HG02759 (cell line): ENCODE results near the gene PIGZ.
"Not testable (repeated sequence)": the region's sequence is repeated elsewhere in the genome, so short reads cannot be mapped to it uniquely, and the experiment has no call there.

Source experiments
- ATAC-seq: cut with Tn5 transposase; IDR thresholded peaks from one replicate; pipeline ENCODE4 v1.9.1; 2021; ENCODE audit warnings: mild to moderate bottlenecking, moderate library complexity; ENCODE audit not compliant: unreplicated experiment

The PIGZ gene

DNA sequence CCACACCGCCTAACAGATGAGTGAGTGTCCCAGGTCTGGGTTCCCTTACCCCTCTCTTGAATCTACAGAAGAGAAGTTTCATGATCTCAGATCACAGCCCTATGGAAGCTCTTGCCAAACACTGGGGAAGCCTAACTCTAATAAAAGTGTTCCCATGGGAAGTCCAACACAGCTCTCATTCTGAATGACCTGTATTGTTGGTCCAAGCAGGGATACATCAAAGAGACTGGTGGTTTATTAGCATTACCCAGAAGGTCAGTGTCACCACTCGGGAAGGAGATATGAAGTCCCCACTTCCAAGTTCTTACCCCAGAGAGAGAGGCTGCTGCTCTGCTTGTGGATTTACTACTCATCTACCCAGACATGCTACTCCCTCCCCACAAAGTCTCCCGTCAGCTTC lies 17.3 kb downstream of the PIGZ start:
- ATAC-seq: no peak

DNA sequence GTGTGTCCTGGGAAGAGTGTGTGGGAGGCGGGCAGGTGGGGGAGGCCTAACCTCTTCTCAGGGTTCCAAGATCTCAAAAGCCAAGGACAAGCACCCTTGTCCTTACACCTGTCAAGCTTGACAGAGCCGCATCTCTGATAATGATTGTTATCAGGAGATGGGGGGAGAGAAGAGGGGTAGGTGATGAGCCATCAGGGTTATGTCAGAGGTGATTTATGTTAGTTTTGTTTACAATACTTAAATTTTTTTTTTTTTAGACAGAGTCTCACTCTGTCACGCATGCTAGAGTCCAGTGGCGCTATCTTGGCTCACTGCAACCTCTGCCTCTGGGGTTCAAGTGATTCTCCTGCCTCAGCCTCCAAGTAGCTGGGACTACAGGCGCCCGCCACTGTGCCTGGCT lies 18.9 kb downstream of the PIGZ start:
- ATAC-seq: no peak

DNA sequence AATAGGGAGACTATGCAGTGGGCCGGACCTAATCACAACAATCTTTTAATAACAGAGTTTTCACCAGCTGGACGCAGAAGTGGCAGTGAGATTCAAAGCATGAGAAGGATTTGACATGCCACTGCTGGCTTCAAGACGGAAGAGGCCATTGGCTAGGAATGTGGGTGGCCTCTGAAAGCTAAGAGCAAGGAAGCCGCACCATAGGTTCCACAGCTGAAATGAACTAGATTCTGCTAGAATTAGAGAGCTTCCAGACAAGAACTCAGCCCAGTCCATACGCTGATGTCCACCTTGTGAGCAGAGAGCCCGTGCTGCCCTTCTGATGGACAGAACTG lies 19.4 kb downstream of the PIGZ start:
- no peak for ATAC-seq

DNA sequence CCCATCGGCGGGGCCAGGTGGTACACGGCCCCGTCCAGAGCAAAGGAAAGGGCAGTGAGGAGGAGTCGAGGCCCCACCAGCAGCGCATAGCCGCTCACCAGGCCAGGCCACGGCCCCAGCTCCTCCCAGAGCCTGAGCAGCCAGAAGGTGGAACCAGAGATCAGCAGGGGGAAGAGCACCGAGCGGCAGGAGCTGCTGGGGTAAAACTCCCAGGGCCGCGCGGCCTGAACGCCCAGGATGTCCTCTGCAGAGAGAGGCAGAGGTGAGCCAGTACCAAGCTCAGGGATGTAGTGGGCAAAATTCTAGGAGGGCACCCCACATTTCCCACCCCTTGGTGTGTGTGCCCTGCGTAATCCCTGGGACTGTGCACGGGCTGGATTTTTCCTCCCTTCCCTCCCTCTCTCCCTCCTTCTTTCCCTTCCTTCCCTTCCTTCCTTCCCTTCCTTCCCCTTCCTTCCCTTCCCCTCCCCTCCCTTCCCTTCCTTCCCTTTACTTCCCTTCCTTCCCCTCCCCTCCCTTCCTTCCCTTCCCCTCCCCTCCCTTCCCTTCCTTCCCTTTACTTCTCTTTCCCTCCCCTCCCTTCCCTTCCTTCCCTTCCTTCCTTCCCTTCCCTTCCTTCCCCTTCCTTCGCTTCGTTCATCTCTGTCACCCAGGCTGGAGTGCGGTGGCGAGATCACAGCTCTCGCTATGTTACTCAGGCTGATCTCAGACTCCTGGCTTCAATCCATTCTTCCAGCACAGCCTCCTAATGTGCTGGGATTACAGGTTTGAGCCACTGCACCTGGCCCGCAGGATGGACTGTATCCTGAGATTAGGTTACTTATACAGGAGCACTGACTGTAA lies 20.0 kb downstream of the PIGZ start:
- no peak for ATAC-seq

DNA sequence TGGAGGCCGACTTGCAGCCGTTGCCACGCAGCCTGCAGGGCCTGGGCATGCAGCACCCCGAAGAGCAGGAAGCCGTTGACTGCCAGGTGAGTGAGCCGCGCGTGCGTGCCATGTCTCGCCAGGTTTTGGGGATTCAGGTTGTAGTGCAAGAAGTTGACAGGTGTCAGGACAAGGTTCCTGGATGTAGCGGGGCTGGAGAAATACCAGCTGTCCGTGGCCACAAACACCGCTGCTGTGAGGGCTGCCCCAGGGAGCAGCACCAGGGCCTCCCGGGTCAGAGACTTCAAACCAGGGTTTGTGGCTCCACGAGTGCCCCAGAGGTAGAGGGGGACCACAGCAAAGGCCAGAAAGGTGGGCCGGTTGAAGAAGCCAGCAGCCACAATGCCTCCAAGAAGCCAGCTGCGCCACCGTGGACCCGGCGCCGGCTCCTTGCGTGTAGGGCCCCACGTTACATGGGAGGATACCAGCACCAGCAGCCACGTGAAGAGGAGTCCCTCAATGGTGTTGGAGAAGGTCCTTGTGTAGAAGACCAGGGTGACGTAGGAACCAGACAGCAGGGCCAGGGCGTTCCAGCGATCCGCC lies 20.7 kb downstream of the PIGZ start:
- no peak for ATAC-seq

DNA sequence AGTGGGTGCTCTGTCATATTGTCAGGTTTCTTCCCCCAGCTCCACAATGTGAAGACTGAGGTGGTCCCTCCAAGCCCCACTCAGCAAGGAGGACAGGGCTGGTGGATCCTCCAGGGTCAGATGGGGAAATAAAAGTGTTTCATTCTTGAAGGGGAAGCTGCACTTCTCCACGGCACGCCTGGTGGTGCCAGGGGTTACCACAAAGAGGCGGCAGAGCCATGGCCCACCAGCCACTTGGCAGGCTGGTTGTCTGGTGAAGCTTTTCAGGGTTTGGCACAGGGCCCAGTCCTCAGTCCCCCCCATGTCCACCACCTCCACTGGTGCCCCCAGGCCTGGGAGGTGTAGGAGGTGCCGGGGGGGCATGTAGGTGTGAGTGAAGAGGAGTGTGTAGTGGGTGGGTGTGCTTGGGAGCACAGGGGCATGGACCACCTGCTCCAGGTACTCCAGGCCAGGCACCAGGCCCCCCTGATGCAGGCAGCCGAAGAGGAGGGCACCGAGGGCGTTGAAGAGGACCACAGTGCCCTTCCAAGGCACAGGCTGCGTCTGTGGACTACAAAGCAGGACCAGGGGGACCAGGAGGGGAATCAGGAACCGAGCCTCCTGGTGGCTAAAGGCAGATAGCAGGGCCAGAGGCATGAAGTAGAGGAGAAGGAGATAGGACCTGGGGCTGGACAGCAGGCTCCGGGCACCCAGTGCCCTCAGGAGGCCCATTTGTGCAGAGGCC lies 21.3 kb downstream of the PIGZ start:
- ATAC-seq: no peak

DNA sequence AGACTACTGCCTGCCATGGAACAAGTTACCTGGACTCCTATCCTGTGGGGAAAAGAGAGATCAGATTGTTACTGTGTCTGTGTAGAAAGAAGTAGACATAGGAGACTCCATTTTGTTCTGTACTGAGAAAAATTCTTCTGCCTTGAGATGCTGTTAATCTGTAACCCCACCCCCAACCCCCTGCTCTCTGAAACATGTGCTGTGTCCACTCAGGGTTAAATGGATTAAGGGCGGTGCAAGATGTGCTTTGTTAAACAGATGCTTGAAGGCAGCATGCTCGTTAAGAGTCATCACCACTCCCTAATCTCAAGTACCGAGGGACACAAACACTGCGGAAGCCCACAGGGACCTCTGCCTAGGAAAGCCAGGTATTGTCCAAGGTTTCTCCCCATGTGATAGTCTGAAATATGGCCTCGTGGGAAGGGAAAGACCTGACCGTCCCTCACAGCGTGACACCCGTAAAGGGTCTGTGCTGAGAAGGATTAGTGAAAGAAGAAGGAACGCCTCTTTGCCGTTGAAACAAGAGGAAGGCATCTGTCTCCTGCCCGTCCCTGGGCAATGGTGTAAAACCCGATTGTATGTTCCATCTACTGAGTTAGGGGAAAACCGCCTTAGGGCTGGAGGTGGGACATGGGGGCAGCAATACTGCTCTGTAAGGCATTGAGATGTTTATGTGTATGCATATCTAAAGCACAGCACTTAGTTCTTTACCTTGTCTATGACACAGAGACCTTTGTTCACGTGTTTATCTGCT lies 24.4 kb downstream of the PIGZ start:
- ATAC-seq: not testable (repeated sequence)

DNA sequence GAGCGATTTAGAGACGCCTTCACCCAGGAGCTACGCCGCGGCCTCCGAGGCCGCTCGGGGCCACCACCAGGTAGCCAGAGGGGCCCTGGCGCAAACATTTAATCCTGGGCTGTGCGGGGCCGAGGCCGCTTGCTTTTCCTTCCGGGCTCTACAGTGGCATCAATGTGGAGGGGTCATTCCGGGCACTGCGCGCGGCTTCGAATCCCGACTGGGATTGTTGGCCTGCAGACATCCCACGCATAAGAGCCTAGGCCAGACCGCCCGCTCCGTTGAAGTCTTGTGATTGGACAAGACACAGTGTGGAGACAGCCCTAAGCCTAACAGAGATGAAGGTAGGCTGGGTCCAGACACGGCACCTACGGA lies 25.7 kb downstream of the PIGZ start:
- ATAC-seq: peak; percentile 12

DNA sequence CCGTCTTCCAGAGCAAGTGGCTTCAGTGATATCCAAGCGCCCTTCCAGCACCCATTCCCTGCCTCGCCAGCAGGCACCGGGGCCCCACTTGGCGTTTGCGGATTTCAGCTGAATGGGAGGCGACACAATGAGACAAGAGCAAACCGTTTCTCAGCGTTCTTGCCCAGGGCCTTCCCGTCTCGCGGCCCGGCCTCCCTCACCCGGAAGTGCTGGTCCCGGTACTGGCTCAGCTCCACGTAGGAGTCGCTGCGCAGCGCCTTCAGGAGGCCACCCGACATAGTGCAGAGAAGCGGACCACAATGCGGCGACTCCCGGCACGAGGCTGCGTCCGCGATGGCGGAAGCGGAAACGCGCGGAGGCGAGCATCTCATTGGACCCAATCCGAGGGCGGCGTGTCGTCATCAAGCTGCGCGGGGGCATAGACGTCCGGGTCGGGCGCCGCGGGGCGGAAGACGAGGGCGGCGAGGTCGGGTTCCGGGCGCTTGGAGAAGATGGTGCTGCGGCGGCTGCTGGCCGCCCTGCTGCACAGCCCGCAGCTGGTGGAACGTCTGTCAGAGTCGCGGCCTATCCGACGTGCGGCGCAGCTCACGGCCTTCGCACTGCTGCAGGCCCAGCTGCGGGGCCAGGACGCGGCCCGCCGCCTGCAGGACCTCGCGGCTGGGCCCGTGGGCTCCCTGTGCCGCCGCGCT lies 26.3 kb downstream of the PIGZ start, which contains the start of gene NCBP2:
Gene NCBP2 (minus strand): TSS at position 303 of the 689 bp plus-strand sequence. CDS start 25 bp downstream, at position 278.
- peak; percentile 94 for ATAC-seq

DNA sequence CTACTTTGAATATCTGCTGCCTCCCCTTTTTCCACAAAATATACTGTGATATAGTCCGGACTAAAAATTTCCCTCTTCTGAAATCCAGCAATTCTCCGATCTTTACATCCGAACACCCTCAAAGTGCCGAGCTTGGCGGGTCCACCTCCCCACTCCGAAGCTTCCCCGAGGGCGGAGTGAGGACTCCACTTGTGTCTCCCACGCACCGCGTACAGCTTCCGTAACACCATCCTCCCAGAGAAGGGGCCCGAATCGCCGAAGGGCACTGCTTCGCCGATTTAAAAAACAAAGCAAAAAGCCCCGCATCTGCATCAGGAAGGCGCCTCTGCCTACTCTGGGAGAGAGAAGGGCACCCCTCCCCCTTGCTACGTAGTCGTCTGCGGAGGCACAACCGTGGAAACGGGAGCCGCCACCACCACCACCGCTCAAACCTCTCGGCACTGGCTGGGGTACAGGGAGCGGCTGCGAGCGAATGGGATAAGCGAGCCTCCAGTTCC lies 26.9 kb downstream of the PIGZ start:
- peak; percentile 23 for ATAC-seq

DNA sequence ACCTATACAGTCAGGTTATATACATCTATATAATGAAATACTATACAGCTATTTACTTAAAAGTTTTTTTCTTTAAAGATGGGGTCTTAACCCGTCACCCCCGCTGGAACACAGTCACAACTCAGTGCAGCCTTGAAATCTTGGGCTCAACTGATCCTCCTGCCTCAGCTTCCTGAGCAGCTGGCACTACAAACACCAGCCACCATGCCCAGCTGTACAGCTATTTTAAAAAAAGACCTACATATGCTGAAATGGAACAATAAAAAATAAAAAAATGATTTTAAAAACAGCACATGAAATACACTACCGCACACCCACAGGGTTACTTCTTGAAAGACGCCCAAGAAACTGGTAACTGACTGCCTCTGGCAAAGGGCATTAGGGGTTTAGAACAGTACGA lies 30.1 kb downstream of the PIGZ start:
- no peak for ATAC-seq

DNA sequence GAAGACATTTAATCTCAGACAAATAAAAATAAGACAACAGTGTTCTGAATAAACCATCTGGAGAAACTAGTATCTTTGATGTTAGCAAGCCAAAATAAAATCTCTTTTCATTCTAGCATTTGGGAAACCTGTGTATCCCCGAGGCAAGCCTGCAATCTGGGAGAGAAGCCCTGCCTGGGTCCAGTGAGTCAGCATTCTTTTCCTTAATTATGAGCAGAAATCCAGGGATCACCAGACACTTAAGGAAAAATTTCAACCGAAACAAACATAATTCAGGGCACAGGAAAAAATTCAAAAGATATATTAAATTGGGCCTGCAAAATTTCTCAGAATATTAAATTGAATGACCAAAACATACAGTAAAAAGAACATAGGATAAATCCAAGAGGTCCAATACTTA lies 30.5 kb downstream of the PIGZ start:
- ATAC-seq: no peak

DNA sequence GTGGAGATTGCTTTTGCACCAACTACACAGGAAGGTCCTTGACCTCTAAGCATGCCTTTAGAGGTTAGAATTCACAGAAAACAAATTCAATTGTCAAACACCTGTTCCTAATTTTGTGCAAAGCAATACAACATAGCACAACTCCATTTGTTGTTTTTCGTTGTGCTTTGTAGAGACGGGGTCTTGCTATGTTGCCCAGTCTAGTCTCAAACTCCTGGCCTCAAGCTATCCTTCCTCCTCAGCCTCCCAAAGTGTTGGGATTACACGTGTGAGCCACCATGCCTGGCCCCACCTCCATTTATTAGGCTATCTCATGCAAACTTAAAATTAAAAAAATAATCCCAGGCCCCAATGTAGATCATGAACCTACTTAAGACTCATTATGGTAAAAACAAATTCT lies 32.3 kb downstream of the PIGZ start:
- no peak for ATAC-seq

DNA sequence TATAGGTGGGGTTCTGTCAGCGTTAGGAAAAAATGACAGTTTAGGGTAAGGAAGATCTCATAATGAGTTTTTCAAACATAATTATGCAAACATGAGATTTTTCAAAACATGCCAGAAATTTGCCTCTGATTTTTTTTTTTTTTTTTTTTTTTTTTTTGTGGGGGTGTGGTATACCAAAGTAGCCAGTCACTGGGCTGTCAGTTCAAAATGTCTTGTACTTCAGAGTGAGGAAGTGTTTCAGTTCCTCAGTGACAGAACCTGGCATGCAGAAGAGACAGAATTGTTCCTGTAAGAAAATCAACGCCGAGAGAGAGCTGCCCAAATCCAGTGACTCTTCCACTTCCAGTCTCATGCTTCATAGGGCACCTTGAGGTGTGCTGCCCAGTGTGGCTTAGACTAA lies 36.0 kb downstream of the PIGZ start:
- no peak for ATAC-seq

DNA sequence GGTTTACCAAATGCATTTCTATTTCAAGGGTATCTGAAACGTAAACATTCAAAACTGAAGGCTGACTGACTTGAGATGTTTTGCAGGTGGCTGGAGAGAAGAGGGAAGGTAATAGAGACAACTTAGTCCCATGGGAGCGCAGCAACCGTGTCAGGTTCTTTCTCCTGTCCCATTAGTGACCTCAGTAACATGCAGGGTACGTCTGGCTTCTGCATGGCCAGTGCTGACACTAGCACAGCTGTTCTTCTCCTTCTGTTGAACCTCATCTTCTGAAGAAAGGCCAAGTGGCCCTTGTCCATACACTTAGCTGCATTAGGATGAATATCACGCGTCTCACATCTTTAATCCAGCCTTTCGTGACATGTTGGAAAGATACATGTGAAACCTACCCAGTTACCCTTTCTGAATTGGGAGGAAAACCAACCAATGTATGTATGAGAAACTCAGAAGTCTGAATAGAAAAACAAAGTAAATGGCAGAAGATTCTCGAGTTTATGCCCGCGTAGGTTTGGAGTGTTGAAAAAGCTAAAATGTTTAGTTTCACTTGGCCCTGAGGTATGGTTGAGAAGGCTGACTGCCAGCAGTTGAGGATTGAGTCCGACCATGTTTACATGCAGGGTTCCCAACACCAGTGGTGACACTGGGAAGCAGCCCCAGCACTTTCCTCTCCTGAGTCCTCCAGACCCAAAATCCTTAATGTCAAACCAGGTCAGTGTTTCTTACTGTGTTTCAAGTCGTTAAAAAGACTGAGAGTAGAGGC lies 36.6 kb downstream of the PIGZ start:
- no peak for ATAC-seq

DNA sequence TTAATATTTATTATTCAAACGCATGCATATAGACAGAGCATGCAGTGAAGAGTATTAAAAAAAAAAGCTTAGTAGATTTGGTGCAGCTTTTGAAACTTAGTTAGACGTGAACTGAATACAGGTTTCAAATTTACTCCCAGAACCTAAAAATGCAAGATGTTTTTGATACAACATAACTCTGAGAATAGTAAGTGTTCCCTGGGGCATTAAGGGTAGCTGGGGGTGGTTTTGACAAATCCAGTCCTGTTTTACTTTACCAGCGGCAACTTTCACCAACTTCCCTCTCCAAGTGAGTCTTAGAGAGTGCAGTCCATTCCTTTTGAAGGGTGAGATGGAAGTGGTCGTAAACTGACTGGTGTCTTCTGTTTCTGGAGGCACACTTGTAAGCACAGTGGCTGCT lies 37.5 kb downstream of the PIGZ start:
- ATAC-seq: no peak

DNA sequence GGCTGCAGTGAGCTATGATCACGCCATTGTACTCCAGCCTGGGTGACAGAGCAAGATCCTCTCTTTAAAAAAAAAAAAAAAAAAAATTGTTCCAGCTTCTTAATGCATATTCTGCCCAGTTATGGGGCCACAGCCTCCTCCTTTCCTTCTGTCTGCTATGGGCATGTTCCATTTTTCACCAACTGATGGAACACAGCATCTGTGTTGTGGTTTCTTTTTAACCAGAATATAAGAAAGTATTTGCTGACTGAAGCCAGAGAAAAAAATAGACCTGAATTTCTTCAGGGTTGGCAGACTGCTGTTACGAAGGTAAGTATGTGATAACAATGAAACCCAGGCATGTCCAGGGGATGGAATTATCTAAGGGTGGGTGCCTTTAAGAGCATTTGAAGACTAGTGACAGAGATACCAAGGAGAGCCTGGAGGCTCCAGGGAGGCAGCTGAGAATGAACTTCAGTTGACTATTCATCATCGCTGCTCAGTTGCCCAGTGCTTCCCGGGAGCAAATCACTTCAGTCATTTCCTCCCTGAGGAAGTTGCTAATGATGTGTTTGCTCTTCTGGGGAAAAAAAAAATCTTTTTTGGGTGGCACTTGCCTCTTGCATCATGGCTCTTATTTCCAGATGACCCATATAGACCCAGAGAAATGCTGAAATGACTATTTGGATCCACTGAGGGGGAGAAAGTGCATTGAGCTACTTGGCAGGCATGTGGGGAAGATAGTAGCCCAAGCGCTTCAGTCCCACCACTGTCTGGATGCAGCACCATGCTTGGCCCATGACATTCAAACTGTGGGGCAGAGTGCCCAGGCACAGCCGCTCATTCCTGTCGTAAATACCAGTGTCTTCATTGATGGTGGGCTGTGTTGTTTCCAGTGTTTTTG lies 40.8 kb downstream of the PIGZ start:
- no peak for ATAC-seq

DNA sequence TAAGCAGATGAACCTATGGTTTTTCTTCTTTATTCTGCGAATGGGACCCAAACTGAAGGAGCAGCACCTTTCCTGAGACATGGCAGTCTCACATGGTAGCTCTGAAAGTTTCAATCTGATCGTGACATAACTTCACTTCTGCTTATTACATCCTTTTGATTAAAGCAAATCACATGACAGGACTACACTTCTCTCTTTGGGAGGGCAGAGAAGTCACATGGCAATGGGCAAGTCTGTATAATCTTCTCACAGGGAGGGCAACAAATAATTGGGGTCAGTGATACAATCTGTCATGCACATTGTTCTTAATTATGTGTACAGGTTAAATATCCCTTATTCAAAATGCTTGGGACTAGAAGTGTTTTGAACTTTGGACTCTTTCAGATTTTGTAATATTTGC lies 47.9 kb downstream of the PIGZ start:
- ATAC-seq: no peak

DNA sequence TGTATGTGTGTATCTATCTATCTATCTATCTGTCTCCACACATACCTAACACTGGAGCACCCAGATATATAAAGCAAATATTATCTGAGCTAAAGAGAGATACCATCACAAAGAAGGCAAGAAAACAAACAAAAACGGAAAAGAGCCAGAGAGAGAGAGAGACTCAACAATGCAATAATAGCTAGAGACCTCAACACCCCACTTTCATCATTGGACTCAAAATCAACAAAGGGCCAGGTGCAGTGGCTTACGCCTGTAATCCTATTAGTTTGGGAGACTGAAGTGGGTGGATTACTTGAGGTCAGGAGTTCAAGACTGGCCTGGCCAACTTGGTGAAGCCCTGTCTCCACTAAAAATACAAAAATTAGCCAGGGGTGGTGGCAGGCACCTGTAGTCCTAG lies 49.7 kb downstream of the PIGZ start:
- ATAC-seq: no peak
